Right renal cortex interstitium (tissue), 3 donors: ENCODE data around the gene PLA2G12A. TPM values are rescaled to one million over a fixed set of nuclear protein-coding genes. Genes with fewer than 3 reads are reported as not detected.

Experiments used
- DNase-seq, 3 donors: peaks; one replicate each; pipeline ENCODE4 v3.0.0-alpha.2; 2013; ENCODE audit warnings: low read depth in 3 of 3, low spot score in 2 of 3
- polyA plus RNA-seq, 3 donors: library from polyadenylated mRNA; unstranded; fragments of 120-200 nt; gene quantifications; one replicate each; pipeline ENCODE4 v1.2.1, GENCODE V29; 2013; ENCODE audit not compliant: insufficient read length in 3 of 3

Gene PLA2G12A
- polyA plus RNA-seq: 10 to 100 TPM; 29.3 to 32.5 (median 31.0) TPM

GRCh38 chr4:109729718-109730618, at the start of gene PLA2G12A:
TSS of gene PLA2G12A (minus strand) at chr4:109730070. CDS start at chr4:109729809, 261 bp downstream.
- DNase-seq: peak; percentile 62 to 72 (median 65)

- DNase-seq: no peak
Measured at GRCh38 chr4:109764789-109765402, 35.0 kb upstream of the PLA2G12A start.

- no peak for DNase-seq
Measured at GRCh38 chr4:109764376-109764775, 34.5 kb upstream of the PLA2G12A start.

GRCh38 chr4:109760682-109761081, 30.8 kb upstream of the PLA2G12A start:
- no peak for DNase-seq

- DNase-seq: no peak
Measured at GRCh38 chr4:109755656-109756055, 25.8 kb upstream of the PLA2G12A start.

- no peak for DNase-seq
Measured at GRCh38 chr4:109754093-109754857, 24.4 kb upstream of the PLA2G12A start.

GRCh38 chr4:109752525-109752924, 22.7 kb upstream of the PLA2G12A start:
- no peak for DNase-seq

- DNase-seq: no peak
Measured at GRCh38 chr4:109751852-109752251, 22.0 kb upstream of the PLA2G12A start.

- no peak for DNase-seq
Measured at GRCh38 chr4:109750652-109751244, 20.9 kb upstream of the PLA2G12A start.

- no peak for DNase-seq
Measured at GRCh38 chr4:109749388-109750082, 19.7 kb upstream of the PLA2G12A start.

- DNase-seq: no peak
Measured at GRCh38 chr4:109748114-109748513, 18.2 kb upstream of the PLA2G12A start.

GRCh38 chr4:109746728-109747127, 16.9 kb upstream of the PLA2G12A start:
- no peak for DNase-seq

GRCh38 chr4:109745830-109746229, 16.0 kb upstream of the PLA2G12A start:
- DNase-seq: no peak

- DNase-seq: no peak
Measured at GRCh38 chr4:109739547-109739946, 9.7 kb upstream of the PLA2G12A start.

- no peak for DNase-seq
Measured at GRCh38 chr4:109738104-109738872, 8.4 kb upstream of the PLA2G12A start.

- no peak for DNase-seq
Measured at GRCh38 chr4:109735566-109736365, 5.9 kb upstream of the PLA2G12A start.

GRCh38 chr4:109733728-109734127, 3.9 kb upstream of the PLA2G12A start:
- DNase-seq: no peak
